OCI-LY1 (cell line): ENCODE measurements around the gene TRABD2B.

Experiments used
- H2AFZ ChIP-seq: fragments of 200-600 bp; sonication (generic), shearing (Covaris generic); 2 replicates; pipeline ENCODE4 v1.6.0; 2014; ENCODE audit warnings: antibody characterized with exemption, mild to moderate bottlenecking, low read length
- H3F3A ChIP-seq: fragments of 200-600 bp; sonication (generic), shearing (Covaris generic); 2 replicates; pipeline ENCODE4 v1.6.0; 2014; ENCODE audit warnings: mild to moderate bottlenecking, antibody characterized with exemption, low read length, moderate library complexity; ENCODE audit not compliant: insufficient read depth
- H3K27ac ChIP-seq: fragments of 200-600 bp; sonication (generic); 2 replicates; pipeline ENCODE4 v1.5.1; 2014; ENCODE audit warnings: low read length, mixed run types, mild to moderate bottlenecking, low read depth; ENCODE audit not compliant: poor library complexity, severe bottlenecking
- H3K27me3 ChIP-seq: fragments of 200-600 bp; sonication (generic); 2 replicates; pipeline ENCODE4 v1.6.0; 2014; ENCODE audit warnings: antibody characterized with exemption, mild to moderate bottlenecking, low read length, moderate library complexity; ENCODE audit not compliant: insufficient read depth
- H3K36me3 ChIP-seq: fragments of 200-600 bp; sonication (generic); 2 replicates; pipeline ENCODE4 v1.6.1; 2014; ENCODE audit warnings: mild to moderate bottlenecking, antibody characterized with exemption, low read length, moderate library complexity, mixed read lengths; ENCODE audit not compliant: insufficient read depth
- H3K4me1 ChIP-seq: fragments of 200-600 bp; sonication (generic); 2 replicates; pipeline ENCODE4 v1.5.1; 2014; ENCODE audit warnings: mild to moderate bottlenecking, low read length, moderate library complexity; ENCODE audit not compliant: insufficient read depth, severe bottlenecking
- H3K4me2 ChIP-seq: fragments of 200-600 bp; sonication (generic), shearing (Covaris generic); 2 replicates; pipeline ENCODE4 v1.6.1; 2014; ENCODE audit warnings: low read length
- H3K4me3 ChIP-seq: fragments of 200-600 bp; sonication (generic); 2 replicates; pipeline ENCODE4 v1.5.1; 2014; ENCODE audit warnings: low read length, low read depth, mild to moderate bottlenecking, mixed read lengths; ENCODE audit not compliant: poor library complexity, severe bottlenecking
- H3K79me2 ChIP-seq: fragments of 200-600 bp; shearing (Covaris generic); 2 replicates; pipeline ENCODE4 v1.6.1; 2016; ENCODE audit warnings: mixed run types, low read length, mixed read lengths; ENCODE audit not compliant: insufficient read depth
- H3K9ac ChIP-seq: fragments of 200-600 bp; sonication (generic), shearing (Covaris generic); 2 replicates; pipeline ENCODE4 v1.6.1; 2014; ENCODE audit warnings: mild to moderate bottlenecking, low read length, mixed read lengths
- H3K9me2 ChIP-seq: fragments of 200-600 bp; sonication (generic), shearing (Covaris generic); 2 replicates; pipeline ENCODE4 v1.6.1; 2014; ENCODE audit warnings: low read depth, mild to moderate bottlenecking, low read length, mixed read lengths
- H3K9me3 ChIP-seq: fragments of 200-600 bp; shearing (Covaris generic); 2 replicates; pipeline ENCODE4 v1.6.1; 2014; ENCODE audit warnings: low read length, mixed read lengths
- H4K20me1 ChIP-seq: fragments of 200-600 bp; sonication (generic), shearing (Covaris generic); 2 replicates; pipeline ENCODE4 v1.6.0; 2016; ENCODE audit warnings: mild to moderate bottlenecking, low read length; ENCODE audit not compliant: insufficient read depth
- CTCF ChIP-seq: fragments of 200-600 bp; sonication (generic), shearing (Covaris generic); IDR thresholded peaks from 2 replicates; pipeline ENCODE4 v1.5.1; 2017; ENCODE audit warnings: mild to moderate bottlenecking, antibody characterized with exemption, low read length, moderate library complexity, mixed read lengths
- EZH2 ChIP-seq: fragments of 200-600 bp; sonication (generic), shearing (Covaris generic); IDR thresholded peaks from 2 replicates; pipeline ENCODE4 v1.8.0; 2017; ENCODE audit warnings: borderline replicate concordance, mixed run types, mild to moderate bottlenecking, antibody characterized with exemption, low read length, moderate library complexity, mixed read lengths

The TRABD2B gene

GRCh38 chr1:47793563-47793962 is 203.6 kb downstream of the TRABD2B start:
- H3K27ac ChIP-seq: no peak overlapping the region
- H3K79me2 ChIP-seq: no peaks in the 10 kb centered on the region
- no peaks in the 10 kb centered on the region for H3K4me1 ChIP-seq
- H3K9ac ChIP-seq: no peak overlapping the region
- H3K9me2 ChIP-seq: no peaks in the 10 kb centered on the region
- H3K4me3 ChIP-seq: no peak overlapping the region
- no peaks in the 10 kb centered on the region for H3K36me3 ChIP-seq
- TF ChIP-seq CTCF (no peak), EZH2 (no peak)
- H3F3A ChIP-seq: no peaks in the 10 kb centered on the region
- no peak overlapping the region for H3K4me2 ChIP-seq
- H3K9me3 ChIP-seq: no peaks in the 10 kb centered on the region
- H2AFZ ChIP-seq: no peak overlapping the region
- H4K20me1 ChIP-seq: no peaks in the 10 kb centered on the region
- H3K27me3 ChIP-seq: no peaks in the 10 kb centered on the region

- Histone ChIP-seq H3K79me2 (no peaks in the 10 kb centered on the region), H3K4me3 (no peak overlapping the region), H2AFZ (no peak overlapping the region), H3K36me3 (no peaks in the 10 kb centered on the region), H3K9me2 (no peaks in the 10 kb centered on the region), H3K27ac (no peak overlapping the region), H4K20me1 (no peaks in the 10 kb centered on the region), H3K9me3 (no peaks in the 10 kb centered on the region), H3K4me2 (no peak overlapping the region), H3K4me1 (no peaks in the 10 kb centered on the region), H3K27me3 (no peaks in the 10 kb centered on the region), H3K9ac (no peak overlapping the region), H3F3A (no peaks in the 10 kb centered on the region)
- TF ChIP-seq CTCF: no peak
- TF ChIP-seq EZH2: no peak
Measured at GRCh38 chr1:47792779-47793178, 204.4 kb downstream of the TRABD2B start.

- H3K27me3 ChIP-seq: no peaks in the 10 kb centered on the region
- no peak overlapping the region for H3K9ac ChIP-seq
- no peaks in the 10 kb centered on the region for H3K79me2 ChIP-seq
Measured at GRCh38 chr1:47791879-47792608, 205.1 kb downstream of the TRABD2B start.

More at GRCh38 chr1:47791879-47792608, 205.1 kb downstream of the TRABD2B start:
- Histone ChIP-seq H3F3A (no peaks in the 10 kb centered on the region), H3K9me3 (no peaks in the 10 kb centered on the region), H3K4me3 (no peak overlapping the region), H3K9me2 (no peaks in the 10 kb centered on the region), H3K4me1 (no peaks in the 10 kb centered on the region), H3K36me3 (no peaks in the 10 kb centered on the region), H3K27ac (no peak overlapping the region), H3K4me2 (no peak overlapping the region), H4K20me1 (no peaks in the 10 kb centered on the region), H2AFZ (no peak overlapping the region)
- TF ChIP-seq CTCF (no peak), EZH2 (no peak)
